CD4-positive, alpha-beta T cell treated with Interleukin-10 for 1 hour (primary cell): Measurements from ENCODE around the gene EVL.

Experiments
- DNase-seq: peaks from one replicate; pipeline ENCODE4 v3.0.0-alpha.2; 2020

The EVL gene

GRCh38 chr14:100067971-100068959 is 3.0 kb downstream of the EVL start:
- DNase-seq = peak; percentile 91

- no peak for DNase-seq
Measured at GRCh38 chr14:100069161-100069800, 4.1 kb downstream of the EVL start.

DNA sequence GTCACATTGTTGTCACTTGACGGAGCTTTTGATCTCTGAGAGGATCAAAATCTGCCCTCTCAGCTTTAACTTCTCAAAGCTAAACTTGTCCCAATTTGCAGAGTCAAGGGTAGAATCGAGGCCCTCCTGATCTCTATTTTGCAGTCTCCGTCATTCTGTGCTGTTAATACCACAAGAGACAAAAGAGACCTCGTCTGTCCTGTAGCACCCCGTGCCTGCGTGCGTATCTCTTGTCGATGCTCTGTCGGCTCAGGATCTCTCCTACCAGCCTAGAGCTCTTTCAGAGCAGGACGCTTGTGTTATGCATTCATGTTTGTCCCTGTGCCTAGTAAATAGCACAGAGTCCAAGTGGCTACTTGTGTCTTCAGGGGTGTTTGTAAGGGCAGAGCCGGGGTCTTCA is 5.1 kb downstream of the EVL start:
- peak; percentile 40 for DNase-seq

DNA sequence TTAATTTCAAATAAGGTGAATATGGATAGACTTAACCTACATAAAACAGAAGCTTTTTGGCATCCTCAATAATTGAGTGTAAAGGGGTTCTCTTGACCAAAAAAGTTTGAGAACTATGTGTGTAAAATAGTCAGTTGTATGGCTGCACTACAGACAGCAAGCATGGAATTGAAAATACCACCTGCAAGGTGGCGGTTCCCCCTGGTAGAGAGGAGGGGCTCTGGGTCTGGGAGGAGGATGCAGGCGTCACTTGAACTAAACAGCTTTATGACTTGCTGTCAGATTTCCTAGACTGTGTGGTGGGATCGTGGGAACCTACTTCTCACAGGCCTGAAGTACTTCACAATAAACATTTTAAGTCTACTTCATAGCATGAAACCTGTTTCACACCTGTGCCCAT is 6.3 kb downstream of the EVL start:
- no peak for DNase-seq

GRCh38 chr14:100072783-100073346 is 7.6 kb downstream of the EVL start:
- DNase-seq = peak; percentile 70

DNA sequence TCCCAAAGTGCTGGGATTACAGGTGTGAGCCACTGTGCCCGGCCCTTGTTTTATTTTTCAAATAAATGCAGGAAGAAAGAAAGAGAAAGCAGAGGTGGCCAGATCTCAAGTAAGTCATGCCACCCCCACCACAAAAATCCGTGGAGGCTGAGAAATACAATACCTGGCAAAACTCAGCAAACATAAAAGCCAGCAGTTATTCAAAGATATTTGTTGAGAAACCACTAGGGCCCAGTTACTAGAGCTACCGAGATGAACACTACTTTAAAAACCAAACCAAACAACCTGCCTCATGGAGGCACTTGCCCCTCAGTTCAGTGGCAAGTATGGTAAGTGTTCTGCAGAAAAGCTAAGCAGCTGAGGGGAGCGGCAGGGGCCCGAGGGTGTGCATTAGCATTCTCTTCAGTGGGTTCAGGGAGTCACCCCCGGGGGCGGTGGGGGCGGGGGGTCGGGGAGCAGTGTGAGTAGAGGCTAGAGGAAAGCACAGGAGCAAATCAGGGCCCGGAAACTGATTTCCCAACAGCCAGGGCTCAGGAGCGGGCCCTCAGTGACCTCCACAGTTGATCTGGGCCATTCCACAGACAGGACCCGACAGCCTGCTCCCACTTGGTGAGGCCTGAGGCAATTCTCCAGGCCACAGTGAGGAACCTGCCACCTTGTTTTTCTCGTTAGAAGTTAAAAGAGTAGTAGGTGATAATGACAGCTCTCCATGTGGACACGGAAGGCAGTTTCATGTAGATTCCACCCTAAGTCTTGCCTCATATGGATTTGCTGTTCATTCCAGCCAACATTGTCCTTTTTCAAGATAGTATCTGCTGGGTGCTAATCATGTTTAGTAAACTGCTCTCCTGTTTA is 8.6 kb downstream of the EVL start:
- DNase-seq = no peak

DNA sequence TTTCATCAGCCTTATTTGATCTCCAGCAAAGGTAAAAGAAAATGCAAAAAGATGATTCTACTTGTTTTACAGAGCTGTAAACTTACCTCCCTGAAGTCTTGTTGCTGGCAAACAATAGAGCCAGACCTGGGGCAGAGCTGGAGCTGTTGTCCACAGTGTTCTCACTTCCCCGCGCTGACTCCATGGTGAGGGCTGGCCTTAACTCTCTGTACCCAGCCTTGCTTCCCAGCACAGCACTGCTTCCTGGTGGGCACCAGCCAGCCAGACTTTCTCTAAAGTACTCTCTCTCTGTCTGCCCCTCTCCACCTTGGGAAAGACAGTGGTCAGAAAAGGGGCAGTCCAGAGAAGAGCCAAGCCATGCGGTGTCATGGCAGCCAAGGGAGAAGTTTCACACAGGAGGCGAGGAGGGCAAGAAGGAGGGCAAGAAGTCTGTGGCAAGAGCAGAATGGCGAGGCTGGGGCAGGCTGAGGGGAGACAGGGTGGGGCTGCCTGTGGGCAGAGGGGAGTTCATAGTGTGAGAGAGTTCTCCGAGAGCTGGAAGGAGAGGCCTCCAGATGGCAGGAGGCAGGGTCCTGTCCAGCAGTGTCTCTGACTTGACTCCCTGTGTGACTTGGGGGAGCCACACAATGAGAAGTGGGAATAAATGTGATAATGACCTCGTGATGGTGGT is 9.3 kb downstream of the EVL start:
- DNase-seq = peak; percentile 32

DNA sequence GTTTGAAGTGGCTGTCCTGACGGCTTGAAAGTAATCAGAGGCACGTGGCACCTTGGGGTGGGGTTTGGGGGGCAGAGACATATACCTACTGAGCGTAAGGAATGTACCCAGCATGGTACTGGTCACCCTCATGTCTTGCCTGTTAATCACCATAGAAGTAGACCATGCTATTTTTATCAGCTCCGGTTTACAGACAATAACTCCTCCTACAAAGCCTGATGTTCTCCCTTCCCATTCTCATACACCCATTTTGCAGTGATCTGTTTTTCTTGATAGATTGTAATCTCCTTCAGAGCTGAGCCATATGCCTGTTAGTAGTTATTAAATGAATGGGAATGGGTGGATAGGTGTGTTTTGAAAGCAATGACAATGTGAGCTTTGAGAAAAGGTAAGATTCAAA is 10.5 kb downstream of the EVL start:
- DNase-seq = no peak

DNA sequence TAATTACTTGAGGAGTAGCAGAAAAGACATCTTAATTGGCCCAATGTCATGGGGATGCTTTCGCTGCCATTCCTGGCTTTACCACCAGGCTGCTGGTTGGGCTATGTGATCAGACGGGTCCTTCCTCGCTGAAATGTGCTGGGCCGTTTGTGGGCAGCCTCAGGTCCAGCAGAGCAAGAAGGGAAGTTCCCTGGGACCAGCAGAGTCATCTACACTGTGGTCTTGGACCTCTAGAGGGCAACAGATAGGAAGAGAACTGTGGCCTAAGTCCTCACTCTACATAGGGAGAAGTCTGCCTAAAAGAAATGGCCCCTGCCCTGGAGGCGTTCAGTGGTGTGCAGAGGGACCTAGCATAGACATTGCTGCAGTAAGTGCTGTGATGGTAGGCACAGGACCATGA is 10.9 kb downstream of the EVL start:
- peak; percentile 62 for DNase-seq

GRCh38 chr14:100076606-100077005 is 11.4 kb downstream of the EVL start:
- no peak for DNase-seq

DNA sequence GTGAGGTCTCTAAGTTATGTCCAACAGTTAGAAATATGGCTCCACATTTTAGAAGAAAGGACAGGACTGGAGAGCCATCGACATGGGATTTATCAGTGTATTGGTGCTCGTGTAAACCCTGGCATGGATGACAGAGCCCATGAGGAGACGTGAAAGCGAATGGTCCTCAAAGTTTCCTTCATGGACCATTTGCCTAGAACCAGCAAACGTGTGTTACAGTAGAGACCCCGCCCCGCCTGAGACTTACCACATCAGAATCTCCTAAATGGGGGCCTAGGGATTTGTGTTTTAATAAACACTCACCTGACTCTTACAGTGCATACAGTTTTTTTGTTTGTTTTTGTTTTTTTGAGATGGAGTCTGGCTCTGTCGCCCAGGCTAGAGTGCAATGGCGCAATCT is 12.2 kb downstream of the EVL start:
- no peak for DNase-seq

DNA sequence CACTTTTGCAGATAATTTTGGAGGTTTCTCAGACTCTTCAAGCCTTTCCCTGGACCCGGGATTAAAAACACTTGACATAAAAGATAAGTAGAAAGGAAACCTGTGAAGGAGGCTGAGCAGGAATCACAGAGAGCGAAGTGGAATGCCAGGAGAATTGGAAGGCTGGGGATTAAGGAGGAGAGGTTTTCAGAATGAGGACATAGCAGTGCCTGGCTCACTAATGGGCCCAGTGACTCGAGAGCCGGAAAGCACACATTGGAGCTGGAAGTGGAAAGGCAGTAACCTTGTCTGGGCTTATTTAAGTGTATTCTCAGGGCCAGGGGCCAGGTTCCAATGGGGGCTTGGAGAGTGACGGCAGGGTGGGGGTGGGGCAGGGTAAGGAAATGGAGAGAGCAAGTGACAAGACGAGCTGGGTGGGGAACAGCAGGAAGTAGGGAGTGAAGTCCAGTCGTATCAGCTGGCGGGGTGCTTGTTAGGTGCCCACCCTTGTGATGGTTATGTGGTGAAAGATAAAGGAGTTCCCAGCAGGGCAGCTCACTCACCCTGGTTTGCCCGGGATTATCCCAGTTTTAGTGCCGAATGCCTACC is 13.1 kb downstream of the EVL start:
- no peak for DNase-seq

DNA sequence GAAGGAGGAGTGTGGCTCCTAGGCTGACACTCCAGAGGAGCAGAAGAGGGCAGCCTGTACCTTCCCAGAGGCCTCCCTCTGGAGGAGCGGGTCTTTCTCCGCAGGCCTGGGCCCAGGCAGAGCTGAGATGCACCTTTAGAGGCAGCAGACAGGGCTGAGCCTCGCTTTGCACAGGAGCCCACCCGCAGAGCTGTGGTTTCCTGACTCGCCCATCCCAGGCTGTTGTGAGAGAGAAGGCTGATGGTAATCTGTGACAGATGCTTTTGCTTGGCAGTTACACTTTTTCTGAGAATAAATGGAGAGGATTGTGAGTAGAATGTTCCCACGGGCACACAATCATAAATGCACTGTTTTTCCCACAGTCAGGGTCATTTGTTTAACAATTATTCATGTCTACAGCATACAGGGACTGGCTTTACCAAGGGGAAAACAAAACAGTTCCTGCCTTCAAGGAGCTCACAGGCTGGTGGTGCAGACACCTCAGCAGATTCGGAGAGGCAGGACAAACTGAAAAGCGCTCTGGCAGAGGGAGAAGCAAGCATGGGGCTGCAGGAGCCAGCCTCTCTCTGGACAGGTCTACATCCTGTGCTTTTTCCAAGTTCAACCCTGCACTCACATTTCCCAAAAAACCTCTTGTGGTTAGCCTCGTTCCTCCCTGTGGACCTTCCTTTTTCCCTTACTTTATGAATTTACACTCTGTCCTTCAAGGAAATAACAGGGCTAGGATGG is 13.9 kb downstream of the EVL start:
- peak; percentile 87 for DNase-seq

DNA sequence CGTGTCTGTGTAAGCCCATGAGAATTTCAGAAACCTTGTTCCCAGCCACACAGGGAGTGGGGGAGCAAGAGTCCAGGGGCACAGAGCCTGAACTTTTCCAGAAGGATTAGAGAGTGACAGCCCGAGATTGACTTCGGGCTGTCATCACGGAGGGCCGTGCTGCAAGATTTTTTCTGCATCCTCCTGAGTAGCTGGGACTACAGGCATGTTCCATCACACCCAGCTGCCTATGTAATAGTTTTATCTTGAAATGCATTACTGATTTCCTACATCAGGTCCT is 14.4 kb downstream of the EVL start:
- DNase-seq = no peak

DNA sequence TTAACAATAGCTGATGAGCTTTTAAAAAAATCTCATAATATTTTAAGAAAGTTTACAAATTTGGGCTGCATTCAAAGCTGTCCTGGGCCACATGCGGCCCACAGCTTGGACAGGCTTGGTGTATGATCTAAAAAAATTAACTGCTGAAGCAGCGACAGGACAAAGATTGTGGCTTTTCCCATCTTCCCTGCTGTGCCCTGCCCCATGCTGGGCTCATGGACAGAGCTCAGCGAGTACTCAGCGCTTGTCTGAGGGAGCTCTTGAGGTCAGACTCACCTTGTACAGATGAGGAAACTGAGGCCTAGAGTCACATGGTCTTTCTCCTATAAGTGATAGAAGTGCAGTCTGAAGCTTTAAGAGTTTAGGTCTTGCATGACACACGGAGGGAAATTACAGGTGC is 15.0 kb downstream of the EVL start:
- DNase-seq = no peak

GRCh38 chr14:100081997-100082625 is 16.9 kb downstream of the EVL start:
- DNase-seq = no peak

GRCh38 chr14:100082723-100083122 is 17.5 kb downstream of the EVL start:
- DNase-seq = no peak

- no peak for DNase-seq
Measured at GRCh38 chr14:100083706-100084105, 18.5 kb downstream of the EVL start.

DNA sequence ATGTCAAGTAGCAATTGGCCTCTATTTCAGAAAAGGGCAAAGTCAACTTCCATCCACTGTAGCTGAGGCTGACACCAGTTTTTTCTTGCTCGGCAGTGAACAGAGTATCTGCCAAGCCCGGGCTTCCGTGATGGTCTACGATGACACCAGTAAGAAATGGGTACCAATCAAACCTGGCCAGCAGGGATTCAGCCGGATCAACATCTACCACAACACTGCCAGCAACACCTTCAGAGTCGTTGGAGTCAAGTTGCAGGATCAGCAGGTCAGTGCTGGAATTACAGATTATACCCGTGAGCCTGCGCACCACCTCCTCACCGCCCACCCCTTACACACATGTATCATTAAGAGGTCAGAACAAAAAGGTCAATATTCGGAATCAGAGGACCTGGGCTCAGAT is 19.4 kb downstream of the EVL start:
- DNase-seq = no peak

- DNase-seq = no peak
Measured at GRCh38 chr14:100085462-100085861, 20.2 kb downstream of the EVL start.

GRCh38 chr14:100086361-100086760 is 21.1 kb downstream of the EVL start:
- DNase-seq = no peak
